NCI-H1930 (cell line): ENCODE results near the gene PELI2.

ENCODE experiments used
- DNase-seq, 2 experiments: peaks; one replicate each; lab custom pipeline; 2025; lab: John Stamatoyannopoulos, UW

Gene PELI2

DNA sequence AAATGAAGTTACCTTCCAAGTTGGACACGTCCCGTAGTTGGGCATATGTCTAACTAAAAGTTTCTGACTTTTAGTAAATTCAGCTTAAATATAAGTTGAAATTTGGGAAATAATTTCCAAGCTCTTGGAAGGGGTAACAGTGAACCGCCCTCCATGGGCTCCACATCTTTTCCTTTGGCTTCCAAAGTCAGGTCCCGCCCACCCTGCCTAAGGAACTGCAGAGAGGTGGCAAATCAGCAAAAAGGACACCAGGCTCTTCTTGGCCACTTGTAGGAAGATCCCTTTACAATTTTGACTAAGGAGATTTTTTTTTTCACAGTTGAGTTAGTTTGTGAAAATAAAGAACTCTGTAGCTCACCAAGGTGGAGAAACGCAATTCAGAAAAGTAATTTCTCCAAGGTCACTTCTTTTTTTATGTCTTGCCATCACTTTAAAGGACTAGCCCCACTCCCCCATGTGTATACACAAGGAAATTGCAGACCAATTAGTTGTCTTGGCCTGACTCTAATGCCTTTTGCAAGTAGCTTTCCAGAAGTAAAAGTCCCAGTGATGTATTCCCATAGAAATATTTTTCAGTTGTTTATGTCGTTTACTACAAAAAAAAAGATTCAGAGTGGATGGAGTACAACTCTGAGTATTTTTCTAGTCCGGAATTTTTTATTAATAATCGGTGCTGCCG is 181.2 kb downstream of the PELI2 start:
- DNase-seq, result no peak

DNA sequence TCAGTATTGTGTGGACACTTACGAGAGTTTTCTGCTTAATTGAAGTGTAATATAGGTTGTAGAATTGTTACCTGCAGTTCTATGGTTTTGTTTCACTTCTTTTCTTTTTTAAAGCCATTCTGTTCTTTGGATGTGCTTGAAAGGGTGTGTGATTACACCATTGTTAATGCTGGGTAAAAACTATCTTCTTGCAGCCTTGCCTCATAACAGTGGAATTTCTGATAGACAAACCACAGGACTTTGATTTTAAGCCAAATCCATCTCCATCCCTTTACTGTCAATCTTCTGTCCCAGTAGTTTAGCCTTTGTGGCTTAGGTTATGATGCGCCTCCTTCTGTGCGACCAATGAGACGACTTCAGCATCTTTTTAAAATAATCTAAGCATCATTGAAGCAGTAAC is 182.3 kb downstream of the PELI2 start:
- DNase-seq, result no peak

DNA sequence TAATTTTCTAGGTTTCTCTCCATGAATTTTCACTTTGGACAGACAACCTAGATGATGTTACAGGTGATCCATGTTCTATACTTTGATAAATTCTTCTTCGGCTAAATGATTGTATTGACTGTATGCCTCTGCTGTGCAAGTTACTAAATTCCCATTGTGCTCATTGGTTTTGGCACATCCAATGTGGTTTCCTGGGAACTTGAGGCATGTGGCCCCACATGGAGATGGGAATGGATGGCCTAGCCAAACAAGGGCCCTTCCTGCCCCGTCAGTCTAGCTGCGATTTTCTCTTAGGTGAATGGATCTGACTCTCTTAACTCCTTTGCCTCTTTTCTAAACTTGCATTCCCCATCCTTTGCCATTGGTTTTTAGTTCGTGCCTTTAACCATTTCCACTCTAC is 186.2 kb downstream of the PELI2 start:
- DNase-seq, result no peak

DNA sequence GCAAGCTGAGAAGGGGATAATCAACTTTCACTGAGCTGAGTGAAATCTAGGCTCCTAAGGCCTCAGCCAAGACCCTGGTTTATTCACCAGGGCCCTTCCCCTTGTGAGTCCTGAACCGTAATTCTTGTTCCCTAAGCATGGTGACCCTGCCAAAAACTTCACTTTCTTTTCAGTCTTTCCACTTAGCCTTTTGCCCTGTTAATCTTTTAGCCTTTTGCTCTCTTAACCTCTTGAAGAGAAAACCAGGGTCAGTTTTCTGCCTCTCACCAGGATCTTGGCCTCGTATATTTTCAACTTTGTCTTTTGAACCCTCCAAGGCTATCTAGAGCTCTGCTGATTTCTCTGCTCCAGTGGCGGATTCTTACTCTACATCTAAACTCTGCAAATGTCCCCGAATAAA is 191.0 kb downstream of the PELI2 start:
- DNase-seq, result no peak

DNA sequence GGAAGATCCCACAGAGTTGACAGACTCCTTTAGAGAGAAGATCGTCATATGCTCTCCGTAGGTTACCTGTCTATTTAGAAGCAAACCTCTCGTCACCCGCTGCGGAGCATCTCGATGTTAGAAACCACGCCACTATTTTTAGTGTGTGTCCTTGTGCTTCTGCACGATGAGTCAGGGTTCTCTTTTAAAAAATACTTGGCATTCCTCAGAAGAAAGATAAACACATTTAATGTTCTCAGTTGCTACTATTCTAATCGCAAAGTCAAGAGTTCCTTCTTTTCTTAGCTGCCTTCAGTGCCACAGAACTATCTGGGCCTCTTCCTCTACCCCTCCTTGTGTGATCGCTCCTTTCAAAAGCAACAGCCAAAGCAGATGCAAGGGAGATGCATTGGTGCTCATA is 192.4 kb downstream of the PELI2 start:
- DNase-seq, result no peak

DNA sequence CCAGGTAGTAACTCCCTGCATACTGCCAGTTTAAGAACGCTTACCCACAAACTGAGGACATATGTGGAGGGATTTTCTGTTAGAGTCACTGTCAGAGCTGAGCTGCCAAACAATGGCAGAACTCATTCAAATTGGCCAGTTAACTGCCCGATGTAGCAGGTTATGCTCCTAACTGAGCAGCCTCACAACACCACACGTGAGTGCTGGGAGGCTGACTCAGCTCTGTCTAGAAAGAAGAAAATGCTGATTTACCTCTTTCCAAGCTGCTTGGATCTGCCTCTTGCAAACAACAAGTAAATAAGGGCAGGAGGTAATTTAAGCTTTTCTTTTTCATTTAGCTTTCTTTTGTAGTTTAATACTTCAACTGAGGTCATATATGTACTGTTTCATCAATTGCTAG is 195.6 kb downstream of the PELI2 start:
- no peak for DNase-seq

DNA sequence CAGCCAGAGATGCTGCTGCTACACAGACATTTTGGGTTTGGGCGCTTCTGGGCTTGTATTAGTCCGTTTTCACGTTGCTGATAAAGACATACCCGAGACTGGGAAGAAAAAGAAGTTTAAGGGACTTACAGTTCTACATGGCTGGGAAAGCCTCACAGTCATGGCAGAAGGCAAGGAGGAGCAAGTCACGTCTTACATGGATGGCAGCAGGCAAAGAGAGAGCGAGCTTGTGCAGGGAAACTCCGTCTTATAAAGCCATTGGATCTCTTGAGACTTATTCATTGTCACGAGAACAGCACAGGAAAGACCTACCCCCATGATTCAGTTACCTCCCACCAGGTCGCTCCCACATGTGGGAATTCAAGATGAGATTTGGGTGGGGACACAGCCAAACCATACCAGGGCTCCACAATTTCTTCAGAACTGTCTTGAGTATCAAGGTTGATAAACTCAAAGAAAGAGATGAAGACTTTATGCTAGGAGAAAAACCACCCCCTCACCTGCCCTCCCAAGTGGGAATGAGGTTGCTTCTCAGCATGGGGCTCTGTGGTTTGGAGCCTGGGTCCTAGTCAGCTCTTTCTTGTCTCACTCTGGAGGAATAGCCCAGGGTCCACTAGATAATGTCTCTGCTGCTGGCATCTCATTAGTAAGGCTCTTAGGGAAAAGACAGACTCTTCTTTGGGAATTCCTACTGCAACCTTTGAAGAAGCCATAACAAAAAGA is 200.3 kb downstream of the PELI2 start:
- DNase-seq, result no peak

DNA sequence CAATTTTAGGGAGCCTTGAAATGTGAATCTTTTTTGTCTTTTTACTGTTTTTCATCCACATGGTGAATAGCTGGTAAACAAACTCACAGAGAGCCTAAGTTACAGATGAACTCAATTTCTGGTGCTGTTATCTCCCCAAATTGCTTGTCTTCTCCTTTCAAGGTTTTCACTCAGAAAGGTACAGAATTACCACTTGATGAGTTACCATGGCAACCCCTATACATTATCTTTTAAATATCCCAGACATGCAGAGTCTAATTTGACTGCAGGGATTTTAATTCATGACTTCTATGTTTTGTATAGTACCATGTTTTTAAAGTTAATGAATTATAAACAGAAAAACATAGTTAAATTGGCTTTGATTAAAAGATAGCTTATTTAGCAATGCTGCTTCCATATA is 203.7 kb downstream of the PELI2 start:
- no peak for DNase-seq

DNA sequence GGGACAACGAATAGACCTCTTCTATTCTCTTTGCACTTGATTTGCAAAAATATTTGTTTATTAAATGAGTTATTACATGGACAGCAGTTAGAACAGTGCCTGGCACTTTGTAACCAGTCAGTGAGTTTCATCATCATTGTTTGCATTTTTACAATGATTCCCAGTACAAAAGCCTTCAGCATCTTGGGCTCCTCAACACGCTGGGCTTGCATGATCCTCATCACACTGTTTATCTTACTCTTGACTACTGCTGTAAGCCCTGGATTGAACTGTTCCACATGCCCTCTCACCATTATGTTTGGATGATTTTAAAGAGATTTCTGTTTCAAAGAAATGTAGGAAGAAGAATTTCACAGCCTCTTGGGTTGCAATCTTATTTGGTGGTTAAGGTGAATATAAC is 204.3 kb downstream of the PELI2 start:
- DNase-seq, result no peak

DNA sequence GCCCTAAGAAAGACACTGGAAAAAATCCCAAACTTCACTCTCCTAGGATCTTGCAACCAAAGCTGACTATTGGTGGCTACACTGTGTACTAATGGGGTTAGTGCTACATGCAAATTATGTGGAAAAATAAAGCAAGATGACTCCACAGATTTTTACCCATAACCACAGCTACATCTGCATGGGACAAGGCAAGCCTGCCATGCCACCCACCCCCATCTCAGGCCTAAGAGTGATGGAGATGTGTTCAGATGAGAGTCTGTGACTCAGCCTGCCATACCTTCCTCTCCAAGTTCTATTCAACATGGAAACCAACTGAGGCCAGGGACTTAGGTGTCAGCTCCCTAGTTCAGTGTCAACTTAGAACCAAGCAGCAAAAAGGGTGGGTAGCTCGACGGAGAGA is 206.2 kb downstream of the PELI2 start:
- no peak for DNase-seq

DNA sequence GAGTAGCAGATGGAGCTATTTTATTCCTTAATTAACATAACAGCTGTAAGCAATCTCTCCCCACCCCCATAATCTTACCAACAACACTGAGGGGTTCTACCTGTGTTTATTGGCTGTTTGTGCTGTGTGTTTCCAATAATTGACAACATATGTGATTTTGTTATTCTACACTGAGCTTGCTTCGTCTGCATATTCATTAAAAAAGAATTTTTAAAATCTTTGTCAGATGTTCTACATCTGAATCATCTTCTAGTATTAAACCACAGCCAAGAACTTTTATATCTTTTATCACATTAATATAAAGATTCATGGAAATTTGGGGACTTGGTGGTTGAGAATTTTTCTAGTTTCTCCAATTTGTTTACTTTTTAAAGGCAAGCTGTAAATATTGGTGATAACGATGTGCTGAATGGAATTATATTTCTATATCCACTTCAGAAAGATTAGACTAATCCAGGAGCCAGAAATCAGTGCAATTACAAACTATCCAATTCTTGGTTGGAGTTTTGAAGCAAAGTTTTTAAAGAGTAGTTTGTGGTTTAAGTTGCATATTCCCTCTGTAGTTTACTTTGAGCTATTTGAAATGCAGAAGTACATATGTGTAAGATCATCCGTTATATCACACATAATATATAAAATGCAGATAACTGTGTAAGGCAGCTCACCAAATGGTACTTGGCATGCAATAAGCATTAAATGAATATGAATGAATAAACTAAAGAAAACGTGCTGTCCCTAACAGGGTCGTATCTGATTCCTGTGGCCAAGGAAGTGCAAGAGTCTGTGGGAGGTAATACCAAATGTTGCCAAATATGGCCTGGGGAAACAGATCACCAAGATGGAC is 206.9 kb downstream of the PELI2 start:
- no peak for DNase-seq

DNA sequence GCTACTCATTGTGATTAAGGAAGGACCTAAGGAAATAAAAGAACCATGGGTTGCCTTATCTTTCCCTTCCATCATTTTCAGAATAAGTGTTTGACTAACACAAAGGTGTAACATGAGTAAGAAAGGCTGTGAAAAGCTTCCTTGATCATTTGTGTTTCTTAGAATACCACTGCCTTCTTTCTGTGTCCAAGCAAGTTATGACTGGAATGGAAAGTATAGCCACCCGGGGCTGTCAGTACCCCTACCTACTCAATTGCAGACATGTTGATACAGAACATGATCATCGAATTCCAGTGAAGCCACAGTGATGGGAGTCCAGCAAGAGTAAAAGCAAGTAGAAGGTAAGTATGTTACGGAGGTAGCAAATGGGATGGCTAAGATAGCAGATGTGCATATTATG is 209.8 kb downstream of the PELI2 start:
- no peak for DNase-seq

DNA sequence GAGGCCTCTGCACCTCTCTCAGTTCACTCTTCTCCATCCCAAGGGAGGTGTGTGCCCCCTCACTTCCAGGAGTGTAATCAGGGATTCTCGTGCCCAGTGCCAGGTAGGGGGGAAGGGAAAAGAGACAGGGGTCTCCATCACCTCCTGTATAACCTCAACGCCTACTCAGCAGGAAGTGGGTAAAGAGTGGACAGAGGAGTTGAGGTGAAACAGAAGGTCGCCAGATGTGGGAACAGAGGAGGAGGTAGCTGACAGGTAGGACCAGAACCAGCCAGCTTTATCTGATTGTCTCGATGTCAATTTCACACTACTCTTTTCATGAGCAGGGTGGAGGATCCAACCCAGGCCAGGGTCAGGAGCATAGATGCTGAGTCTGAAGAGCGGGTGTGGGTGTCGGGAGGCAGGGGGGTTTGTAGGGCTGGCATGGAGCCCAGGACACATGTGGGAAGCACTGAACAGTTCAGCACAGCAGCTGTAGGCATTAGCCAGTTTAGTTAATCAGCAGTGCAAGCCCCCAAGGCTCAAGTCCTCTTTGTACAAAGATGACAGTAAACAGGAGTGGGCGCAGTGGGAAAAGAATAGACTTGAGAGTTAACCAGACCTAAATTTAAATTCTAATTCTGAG is 213.5 kb downstream of the PELI2 start:
- no peak for DNase-seq

DNA sequence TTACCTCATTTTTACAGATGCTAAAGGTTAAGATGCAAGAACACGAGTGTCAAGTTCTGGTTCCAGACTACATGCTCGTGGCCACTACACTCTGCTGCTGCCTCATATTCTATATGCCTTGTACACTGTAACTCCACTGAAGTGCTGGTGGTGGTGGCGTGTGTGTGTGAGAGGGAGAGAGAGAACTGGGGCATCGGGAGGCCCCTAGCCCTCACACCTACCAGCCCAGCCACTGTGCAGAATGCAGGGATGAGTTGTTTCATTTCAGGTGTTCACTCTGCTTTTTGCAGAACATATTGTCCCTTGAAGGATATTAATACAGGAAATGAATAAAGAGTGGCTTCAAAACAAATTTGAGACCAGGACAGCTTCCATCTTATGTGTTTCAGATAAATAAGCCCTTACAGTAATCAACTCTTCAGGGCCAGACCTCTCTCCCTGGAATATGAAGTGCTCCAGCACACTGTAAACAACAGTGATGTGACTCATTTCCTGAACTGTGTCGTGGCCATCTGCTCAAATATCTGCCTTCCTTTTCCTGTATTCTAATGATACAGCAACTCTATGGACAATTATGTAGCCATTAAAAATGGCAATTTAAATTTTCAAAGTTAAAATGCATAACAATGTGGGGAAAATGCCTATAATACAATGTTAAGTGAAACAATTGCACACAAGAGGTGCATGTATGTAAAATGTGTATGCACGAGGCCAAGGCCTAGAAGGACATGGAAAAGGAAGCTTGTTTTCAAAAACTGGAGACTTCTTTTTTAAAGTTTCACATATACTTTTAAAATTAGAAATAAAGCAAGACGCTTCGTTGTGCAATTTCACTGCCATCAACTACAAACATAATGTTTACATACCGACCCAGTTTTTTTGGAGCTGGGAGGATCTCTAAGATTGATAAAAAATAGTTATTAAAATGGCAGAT is 215.4 kb downstream of the PELI2 start:
- DNase-seq, result no peak

DNA sequence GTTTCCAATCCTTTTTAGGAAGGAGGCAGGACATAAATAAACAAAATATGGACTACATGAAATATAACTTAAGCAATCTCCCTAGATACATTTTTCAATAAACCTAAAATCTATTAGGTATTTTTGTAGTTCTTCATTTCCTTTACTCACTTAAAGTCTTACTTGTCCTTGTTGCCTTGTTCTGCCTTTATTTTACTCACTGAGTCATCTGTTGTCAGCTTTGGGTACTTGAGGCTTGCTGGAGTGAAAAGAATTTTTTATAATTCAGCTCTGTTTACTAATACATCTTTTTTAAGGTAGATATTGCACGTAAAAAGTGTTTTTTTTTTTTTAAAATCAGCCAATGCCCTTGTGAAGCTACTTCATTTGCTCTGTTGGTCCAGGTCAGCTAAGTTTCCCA is 216.2 kb downstream of the PELI2 start:
- no peak for DNase-seq

DNA sequence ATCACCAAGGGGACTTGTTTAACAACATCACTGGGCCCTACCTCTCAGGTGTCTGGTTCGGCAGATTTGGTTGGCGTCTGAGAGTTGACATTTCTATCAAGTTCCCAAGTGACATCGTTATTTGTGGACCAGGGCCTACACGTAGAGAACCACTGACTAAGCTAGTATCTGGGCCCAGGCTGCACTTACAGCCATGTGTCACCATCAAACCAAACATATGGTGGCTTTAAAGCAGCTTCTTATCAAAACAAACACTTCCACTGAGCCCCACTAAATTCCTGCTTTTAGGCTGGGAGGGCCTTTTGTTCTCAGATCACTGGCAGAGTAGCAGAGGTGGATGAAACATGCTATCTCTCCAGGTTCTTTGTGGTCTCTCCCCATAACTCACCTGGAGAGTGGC is 220.5 kb downstream of the PELI2 start:
- no peak for DNase-seq

DNA sequence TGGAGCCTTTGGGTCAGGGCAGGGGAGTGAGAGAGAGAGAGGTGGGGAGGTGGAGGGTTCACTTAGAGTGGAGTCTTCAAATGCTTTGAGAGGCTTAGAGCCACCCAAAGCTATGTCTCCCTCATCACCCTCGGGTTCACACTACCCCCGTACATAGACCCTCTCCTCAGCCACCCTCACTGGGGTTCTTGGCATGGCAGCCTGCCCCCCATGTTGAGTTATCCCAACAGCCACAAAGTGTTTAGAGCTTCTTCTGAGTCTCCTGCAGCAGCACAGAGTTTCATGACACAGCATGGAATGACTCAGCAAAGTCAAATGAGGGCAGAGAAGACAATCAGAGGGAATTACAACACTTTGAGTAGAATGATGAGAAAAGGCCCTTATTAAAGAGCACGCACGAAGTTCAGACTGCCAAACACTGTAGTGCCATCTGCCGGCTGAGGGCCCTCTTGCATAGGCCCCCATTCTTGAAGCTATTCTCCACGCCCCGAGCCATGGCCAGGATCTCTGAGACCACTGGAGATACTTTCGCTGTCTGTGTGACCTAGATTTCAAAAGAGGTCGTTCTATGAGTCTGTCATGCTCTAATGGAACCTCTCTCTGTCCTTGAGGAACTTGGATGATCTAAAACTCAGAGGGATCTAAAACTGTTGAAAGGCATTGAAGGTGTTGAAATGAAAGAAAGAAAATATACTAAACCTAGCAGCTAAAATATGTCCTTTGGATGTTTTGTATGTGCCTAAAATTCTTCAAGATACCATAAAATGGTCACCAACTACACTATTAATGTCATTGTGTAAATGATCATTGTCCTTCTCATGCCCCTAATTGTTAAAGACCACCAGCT is 221.9 kb downstream of the PELI2 start:
- DNase-seq, result peak in 1 of 2 experiments; percentile 50

DNA sequence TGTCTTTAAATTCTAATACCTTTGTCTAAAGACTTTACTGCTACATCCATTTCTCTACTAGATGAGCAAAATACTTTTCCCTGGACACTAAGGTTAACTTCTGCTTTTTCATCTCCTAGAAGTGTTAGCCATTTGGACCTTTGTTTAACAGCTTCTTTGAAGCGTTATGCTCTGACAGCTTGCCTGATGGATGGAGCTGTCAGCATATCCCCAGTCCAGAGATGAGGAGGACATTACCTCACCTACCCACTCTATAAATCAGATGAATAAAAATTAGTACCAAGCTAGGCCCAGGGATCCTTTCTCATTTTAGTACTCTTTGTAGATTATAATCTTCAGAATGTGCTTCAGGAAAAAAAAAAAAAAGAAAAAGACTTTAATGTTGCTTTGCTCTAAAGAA is 222.7 kb downstream of the PELI2 start:
- no peak for DNase-seq

DNA sequence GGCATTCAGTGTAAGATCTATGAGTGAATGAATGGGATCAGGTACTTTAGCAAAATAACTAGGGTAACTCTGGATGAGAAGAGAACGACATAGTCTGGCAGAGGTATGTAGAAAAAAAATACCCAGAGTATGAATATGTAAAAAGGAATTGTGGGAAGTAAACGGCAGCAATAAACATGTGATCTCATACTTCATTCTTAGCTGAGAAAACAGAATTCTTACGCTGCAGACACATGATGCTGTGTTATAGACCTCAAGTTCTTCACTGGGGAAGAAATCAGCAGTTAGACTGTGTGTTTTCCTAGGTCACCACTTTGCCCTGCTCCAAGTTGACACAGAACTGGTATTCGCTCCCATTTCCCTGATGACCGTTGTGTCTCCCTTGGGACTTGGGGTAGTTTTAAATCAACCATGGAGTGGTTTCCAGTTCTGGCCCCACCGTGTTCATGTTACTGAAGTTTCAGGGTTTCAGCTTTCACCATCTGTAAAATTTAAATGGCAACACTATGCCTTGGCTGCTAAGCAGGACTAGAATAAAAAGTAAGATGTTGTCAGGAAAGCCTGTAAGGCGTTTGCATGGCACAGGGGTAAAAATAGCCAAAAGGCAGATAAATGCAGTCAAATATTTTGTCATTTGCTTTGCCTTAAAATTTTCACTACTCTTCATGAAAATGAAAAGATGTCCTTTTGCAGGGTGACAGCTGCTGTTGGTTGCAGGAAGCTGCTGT is 223.7 kb downstream of the PELI2 start:
- DNase-seq, result no peak

DNA sequence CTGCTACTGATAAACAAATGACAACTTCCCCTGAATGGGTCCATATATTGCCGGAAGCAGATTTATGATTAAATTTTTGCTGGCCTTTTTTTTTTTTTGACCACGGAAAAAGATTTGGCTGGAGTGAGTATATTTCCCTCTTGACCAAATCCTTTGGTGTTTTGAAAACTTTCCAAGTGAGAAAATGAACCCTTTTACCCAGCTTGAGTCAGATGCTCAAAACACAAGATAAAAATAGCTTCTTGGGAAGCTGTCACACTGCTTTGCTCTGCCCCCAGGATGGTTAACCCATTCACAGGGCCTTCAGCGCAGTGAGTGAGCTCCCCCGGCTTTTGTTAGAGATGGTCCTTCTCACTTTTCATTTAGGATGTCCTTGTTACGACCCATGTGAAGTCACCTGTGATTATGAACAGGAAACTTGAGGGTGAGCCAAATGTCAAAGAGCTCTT is 224.3 kb downstream of the PELI2 start:
- DNase-seq, result no peak
